PC-3 (cell line): ENCODE data around the gene ONECUT2. TPM values are rescaled to one million over a fixed set of nuclear protein-coding genes. Genes with fewer than 3 reads are reported as not detected.

Experiments
- ATAC-seq: fragments of 200-7000 bp; cut with Tn5 transposase; 2 replicates; pipeline ENCODE4 v1.9.1; 2020; ENCODE audit warnings: mild to moderate bottlenecking, moderate library complexity
- BruUV-seq: library from RNA; stranded (reverse); fragments of 400-500 nt; replicated peaks from 2 replicates; lab custom pipeline; 2021; lab: Mats Ljungman, UMichigan
- CTCF ChIA-PET: fragments of 300-600 bp; sonication (Branson Sonifier 250); formaldehyde crosslinking; loops from one replicate; lab custom pipeline; 2022; ENCODE audit warnings: antibody characterized with exemption; lab: Charles Lee
- POLR2A ChIA-PET: fragments of 300-600 bp; sonication (Branson Sonifier 250); formaldehyde crosslinking; loops from one replicate; lab custom pipeline; 2022; ENCODE audit warnings: antibody characterized with exemption; ENCODE audit not compliant: unreplicated experiment; lab: Charles Lee
- DNase-seq: peaks from one replicate; pipeline ENCODE4 v3.0.0-alpha.2; 2015
- H2AFZ ChIP-seq: fragments of 300-600 bp; sonication (generic); 2 replicates; pipeline ENCODE4 v1.6.0; 2016; ENCODE audit warnings: antibody characterized with exemption, low read length
- H3F3A ChIP-seq: fragments of 300-600 bp; sonication (generic); one replicate; pipeline ENCODE4 v1.6.0; 2017; ENCODE audit warnings: antibody characterized with exemption, low read length, control low read depth, mild to moderate bottlenecking; ENCODE audit not compliant: unreplicated experiment
- H3K27ac ChIP-seq: fragments of 300-600 bp; sonication (generic); 2 replicates; pipeline ENCODE4 v1.5.1; 2016; ENCODE audit warnings: mild to moderate bottlenecking, low read length
- H3K27me3 ChIP-seq: fragments of 300-600 bp; sonication (generic); 2 replicates; pipeline ENCODE4 v1.6.1; 2016; ENCODE audit warnings: low read length, mixed read lengths
- H3K36me3 ChIP-seq: fragments of 300-600 bp; sonication (generic); 2 replicates; pipeline ENCODE4 v1.6.1; 2016; ENCODE audit warnings: low read depth, mixed run types, low read length, mixed read lengths
- H3K4me1 ChIP-seq: fragments of 300-600 bp; sonication (generic); 2 replicates; pipeline ENCODE4 v1.5.1; 2016; ENCODE audit warnings: low read length; ENCODE audit not compliant: insufficient read depth
- H3K4me2 ChIP-seq: fragments of 300-600 bp; sonication (generic); 2 replicates; pipeline ENCODE4 v1.6.0; 2016; ENCODE audit warnings: low read length
- H3K4me3 ChIP-seq: fragments of 300-600 bp; sonication (generic); 2 replicates; pipeline ENCODE4 v1.5.1; 2016; ENCODE audit warnings: mild to moderate bottlenecking, low read length, mixed read lengths
- H3K79me2 ChIP-seq: fragments of 300-600 bp; sonication (generic); 2 replicates; pipeline ENCODE4 v1.6.1; 2017; ENCODE audit warnings: low read length, mixed read lengths
- H3K9ac ChIP-seq: fragments of 300-600 bp; sonication (generic); 2 replicates; pipeline ENCODE4 v1.6.0; 2016; ENCODE audit warnings: mild to moderate bottlenecking, low read length
- H3K9me2 ChIP-seq: fragments of 300-600 bp; sonication (generic); replicated peaks from 2 replicates; pipeline ENCODE4 v1.6.1; 2016; ENCODE audit warnings: mixed run types, low read length, mixed read lengths
- H3K9me3 ChIP-seq: fragments of 300-600 bp; sonication (generic); 2 replicates; pipeline ENCODE4 v1.6.1; 2016; ENCODE audit warnings: low read length, mixed read lengths
- H4K20me1 ChIP-seq: fragments of 300-600 bp; sonication (generic); 2 replicates; pipeline ENCODE4 v1.6.1; 2016; ENCODE audit warnings: low read length, mixed read lengths
- CTCF ChIP-seq: fragments of 300-600 bp; sonication (generic); conservative IDR thresholded peaks from 2 replicates; pipeline ENCODE4 v1.5.1; 2017; ENCODE audit warnings: antibody characterized with exemption, low read depth, mild to moderate bottlenecking, low read length
- EZH2 ChIP-seq: fragments of 300-600 bp; sonication (generic); IDR thresholded peaks from one replicate; pipeline ENCODE4 v1.6.1; 2017; ENCODE audit warnings: antibody characterized with exemption, mild to moderate bottlenecking, low read length; ENCODE audit not compliant: unreplicated experiment
- EZH2phosphoT487 ChIP-seq: fragments of 300-600 bp; sonication (generic); IDR thresholded peaks from 2 replicates; pipeline ENCODE4 v1.6.1; 2018; ENCODE audit warnings: mild to moderate bottlenecking, antibody characterized with exemption, low read length, borderline replicate concordance
- intact Hi-C: fragments of 100-400 bp; cut with micrococcal nuclease; formaldehyde crosslinking; loops from 2 replicates; pipeline ENCODE4 v1.9.0; 2023
- total RNA-seq: library from RNA; depleted of rRNA; stranded (reverse); fragments of >200 nt; gene quantifications from 2 replicates; pipeline ENCODE4 v1.2.3, GENCODE V29; 2014

ONECUT2 gene
- total RNA-seq, 1 experiment from 2014 or later, result 1.0 TPM

- TF ChIP-seq CTCF, result no peak
- TF ChIP-seq EZH2, result no peak
- TF ChIP-seq EZH2phosphoT487, result no peak
Observed at GRCh38 chr18:57416542-57416941, 18.6 kb upstream of the ONECUT2 start.

GRCh38 chr18:57422313-57422872 lies 12.8 kb upstream of the ONECUT2 start:
- H3F3A ChIP-seq, result no peaks in the 10 kb centered on the region
- no peaks in the 10 kb centered on the region for H3K4me1 ChIP-seq
- H3K9ac ChIP-seq, result no peak overlapping the region
- POLR2A ChIA-PET, result no interaction called here
- ATAC-seq (no peak), DNase-seq (no peak)
- no TSS peak for BruUV-seq
- no peak overlapping the region for H3K27ac ChIP-seq
- TF ChIP-seq EZH2, result no peak
- TF ChIP-seq CTCF, result no peak
- no peak for TF ChIP-seq EZH2phosphoT487
- no peak overlapping the region for H3K4me2 ChIP-seq
- no peaks in the 10 kb centered on the region for H3K9me3 ChIP-seq
- no peaks in the 10 kb centered on the region for H3K9me2 ChIP-seq
- no peaks in the 10 kb centered on the region for H3K79me2 ChIP-seq
- no peak overlapping the region for H2AFZ ChIP-seq
- CTCF ChIA-PET, result no interaction called here
- H4K20me1 ChIP-seq, result no peaks in the 10 kb centered on the region
- no peaks in the 10 kb centered on the region for H3K36me3 ChIP-seq
- H3K27me3 ChIP-seq, result peaks cover 61% of the 10 kb centered on the region
- intact Hi-C loops, result no loop called here
- H3K4me3 ChIP-seq, result no peak overlapping the region

More at GRCh38 chr18:57416542-57416941, 18.6 kb upstream of the ONECUT2 start:
- BruUV-seq, result no TSS peak
- H3K27me3 ChIP-seq, result peaks cover 37% of the 10 kb centered on the region
- H3F3A ChIP-seq, result no peaks in the 10 kb centered on the region
- H3K79me2 ChIP-seq, result no peaks in the 10 kb centered on the region
- POLR2A ChIA-PET, result interaction anchor here (0.6 kb wide), 1 partner anchor 224 kb away, joined by 4 read pairs; no protein-coding TSS in a partner anchor
- no peaks in the 10 kb centered on the region for H3K9me2 ChIP-seq
- H3K9ac ChIP-seq, result no peak overlapping the region
- no peak overlapping the region for H3K4me2 ChIP-seq
- H3K9me3 ChIP-seq, result no peaks in the 10 kb centered on the region
- no peak for DNase-seq
- intact Hi-C loops, result no loop called here
- H3K4me1 ChIP-seq, result no peaks in the 10 kb centered on the region
- H4K20me1 ChIP-seq, result no peaks in the 10 kb centered on the region; the same call in 1 of the 2 replicates
- ATAC-seq, result no peak
- H3K27ac ChIP-seq, result no peak overlapping the region
- H3K4me3 ChIP-seq, result no peak overlapping the region
- CTCF ChIA-PET, result no interaction called here
- H3K36me3 ChIP-seq, result no peaks in the 10 kb centered on the region
- no peak overlapping the region for H2AFZ ChIP-seq

- no peak overlapping the region for H2AFZ ChIP-seq
- no peaks in the 10 kb centered on the region for H3K4me1 ChIP-seq
- H3K4me3 ChIP-seq, result no peak overlapping the region
- TF ChIP-seq EZH2phosphoT487, result no peak
- TF ChIP-seq EZH2, result no peak
- no peak for TF ChIP-seq CTCF
- CTCF ChIA-PET, result no interaction called here
- no peak overlapping the region for H3K4me2 ChIP-seq
- peaks cover 61% of the 10 kb centered on the region for H3K27me3 ChIP-seq
- H3K79me2 ChIP-seq, result no peaks in the 10 kb centered on the region
- no peaks in the 10 kb centered on the region for H3K9me2 ChIP-seq
- H3F3A ChIP-seq, result no peaks in the 10 kb centered on the region
- no peak for DNase-seq
- no peaks in the 10 kb centered on the region for H4K20me1 ChIP-seq
- no peaks in the 10 kb centered on the region for H3K36me3 ChIP-seq
- no TSS peak for BruUV-seq
- intact Hi-C loops, result no loop called here
- ATAC-seq, result no peak
- H3K27ac ChIP-seq, result no peak overlapping the region
- no peaks in the 10 kb centered on the region for H3K9me3 ChIP-seq
- H3K9ac ChIP-seq, result no peak overlapping the region
- POLR2A ChIA-PET, result no interaction called here
Observed at GRCh38 chr18:57423821-57424220, 11.4 kb upstream of the ONECUT2 start.
